H1 (cell line): ENCODE results near the gene YIF1A. TPM values are rescaled to one million over a fixed set of nuclear protein-coding genes. Genes with fewer than 3 reads are reported as not detected.

Experiments
- CTCF ChIA-PET: fragments of 300-600 bp; sonication (Branson Sonifier 250); formaldehyde crosslinking; loops from one replicate; lab custom pipeline; 2021; ENCODE audit not compliant: partially characterized antibody; lab: Charles Lee
- POLR2A ChIA-PET: fragments of 300-600 bp; sonication (Branson Sonifier 250); formaldehyde crosslinking; loops from one replicate; lab custom pipeline; 2021; ENCODE audit warnings: inconsistent platforms; ENCODE audit not compliant: partially characterized antibody; lab: Charles Lee
- DNase-seq, 2 experiments: peaks; one replicate each; pipeline versions ENCODE4 v3.0.0 to v3.0.0-alpha.2; 2010 to 2022; ENCODE audit warnings: low spot score in 2 of 2, low read depth in 1 of 2, mixed read lengths in 1 of 2
- FAIRE-seq: peaks from 2 replicates; lab custom pipeline; 2011; peaks lifted over from hg19 to GRCh38; lab: Jason Lieb, UNC
- H2AFZ ChIP-seq: 2 replicates; pipeline ENCODE4 v1.8.1; 2012; ENCODE audit warnings: low read length, inconsistent platforms
- H2AK5ac ChIP-seq: 2 replicates; pipeline ENCODE4 v1.6.1; 2013; ENCODE audit warnings: low read depth, low read length
- H2BK120ac ChIP-seq: replicated peaks from 2 replicates; pipeline ENCODE3; 2013; ENCODE audit warnings: low read depth, low read length, inconsistent platforms
- H2BK12ac ChIP-seq: 2 replicates; pipeline ENCODE4 v1.6.1; 2013; ENCODE audit warnings: low read depth, low read length
- H2BK15ac ChIP-seq: 2 replicates; pipeline ENCODE4 v1.6.1; 2013; ENCODE audit warnings: low read length
- H2BK20ac ChIP-seq: 2 replicates; pipeline ENCODE4 v1.6.1; 2013; ENCODE audit warnings: low read length
- H2BK5ac ChIP-seq: 2 replicates; pipeline ENCODE4 v1.6.1; 2013; ENCODE audit warnings: low read depth, low read length
- H3K14ac ChIP-seq: 2 replicates; pipeline ENCODE4 v1.6.1; 2013; ENCODE audit warnings: inconsistent platforms; ENCODE audit not compliant: insufficient read length
- H3K18ac ChIP-seq: 2 replicates; pipeline ENCODE4 v1.6.1; 2013; ENCODE audit warnings: low read length; ENCODE audit errors: extremely low read depth
- H3K23ac ChIP-seq: 2 replicates; pipeline ENCODE4 v1.6.1; 2013; ENCODE audit warnings: inconsistent platforms; ENCODE audit not compliant: insufficient read length
- H3K23me2 ChIP-seq: 2 replicates; pipeline ENCODE4 v1.6.1; 2013; ENCODE audit warnings: low read depth, low read length
- H3K27ac ChIP-seq: 2 replicates; pipeline ENCODE4 v1.6.1; 2011; ENCODE audit warnings: low read depth, low read length, inconsistent platforms
- H3K27me3 ChIP-seq, 4 experiments: replicated peaks in 1 of 4; 1 replicate in 1 of 4; 2 replicates in 3 of 4; pipeline versions ENCODE4 v1.6.1 to v1.8.1; 2011 to 2013; ENCODE audit warnings: low read length in 3 of 4, mild to moderate bottlenecking in 3 of 4, inconsistent platforms in 2 of 4, mixed read lengths in 2 of 4, moderate library complexity in 1 of 4; ENCODE audit not compliant: control insufficient read depth in 3 of 4, insufficient read depth in 3 of 4; ENCODE audit errors: extremely low read depth in 1 of 4
- H3K36me3 ChIP-seq, 4 experiments: 2 replicates each; pipeline versions ENCODE4 v1.6.1 to v1.8.1; 2011 to 2013; ENCODE audit warnings: mild to moderate bottlenecking in 4 of 4, low read length in 3 of 4, moderate library complexity in 2 of 4, control low read depth in 1 of 4, inconsistent platforms in 1 of 4; ENCODE audit not compliant: insufficient read depth in 4 of 4, control insufficient read depth in 2 of 4
- H3K4ac ChIP-seq: replicated peaks from 2 replicates; pipeline ENCODE3; 2013; ENCODE audit warnings: low read length, low read depth, mixed read lengths, inconsistent platforms; ENCODE audit not compliant: insufficient read length
- H3K4me1 ChIP-seq, 4 experiments: replicated peaks in 1 of 4; 1 replicate in 1 of 4; 2 replicates in 3 of 4; pipeline versions ENCODE4 v1.6.1 to v1.8.1; 2011 to 2013; ENCODE audit warnings: low read length in 3 of 4, inconsistent platforms in 2 of 4, mixed read lengths in 1 of 4; ENCODE audit not compliant: insufficient read depth in 4 of 4, control insufficient read depth in 3 of 4
- H3K4me2 ChIP-seq, 2 experiments: 2 replicates each; pipeline versions ENCODE4 v1.6.1 to v1.8.1; 2011 to 2013; ENCODE audit warnings: low read depth in 2 of 2, low read length in 2 of 2, control low read depth in 1 of 2, inconsistent platforms in 1 of 2, mild to moderate bottlenecking in 1 of 2; ENCODE audit not compliant: insufficient read depth in 1 of 2
- H3K4me3 ChIP-seq, 4 experiments: fragments of 200-600, 300-600 bp in 1 of 4; sonication (generic), shearing (Covaris generic), sonication (Bioruptor Twin) in 1 of 4; 2 replicates each; pipeline versions ENCODE4 v1.5.1 to v1.8.1; 2011 to 2016; ENCODE audit warnings: low read length in 4 of 4, low read depth in 3 of 4, control low read depth in 2 of 4, inconsistent platforms in 2 of 4, mild to moderate bottlenecking in 2 of 4, mixed read lengths in 1 of 4, moderate library complexity in 1 of 4; ENCODE audit not compliant: insufficient read depth in 2 of 4; ENCODE audit errors: extremely low read depth in 1 of 4
- H3K56ac ChIP-seq: replicated peaks from 2 replicates; pipeline ENCODE3; 2013; ENCODE audit warnings: low read depth, mild to moderate bottlenecking, mixed read lengths, low read length, inconsistent platforms; ENCODE audit not compliant: insufficient read length
- H3K79me1 ChIP-seq: 2 replicates; pipeline ENCODE4 v1.6.1; 2013; ENCODE audit warnings: low read depth, low read length, control low read depth
- H3K79me2 ChIP-seq, 2 experiments: 2 replicates each; pipeline versions ENCODE4 v1.6.1 to v1.8.1; 2012 to 2013; ENCODE audit warnings: low read length in 2 of 2, mild to moderate bottlenecking in 2 of 2, inconsistent platforms in 1 of 2; ENCODE audit not compliant: insufficient read depth in 2 of 2, control insufficient read depth in 1 of 2
- H3K9ac ChIP-seq, 4 experiments: replicated peaks in 1 of 4; 1 replicate in 1 of 4; 2 replicates in 3 of 4; pipeline versions ENCODE4 v1.6.1 to v1.8.1; 2011 to 2013; ENCODE audit warnings: low read depth in 3 of 4, low read length in 3 of 4, control low read depth in 2 of 4, mild to moderate bottlenecking in 2 of 4, moderate library complexity in 2 of 4, inconsistent platforms in 1 of 4; ENCODE audit errors: extremely low read depth in 1 of 4
- H3K9me3 ChIP-seq, 2 experiments: 2 replicates each; pipeline versions ENCODE4 v1.6.1 to v1.8.1; 2012 to 2013; ENCODE audit warnings: mild to moderate bottlenecking in 2 of 2, moderate library complexity in 2 of 2, control low read depth in 1 of 2, inconsistent platforms in 1 of 2, low read depth in 1 of 2, low read length in 1 of 2, mixed read lengths in 1 of 2; ENCODE audit not compliant: insufficient read depth in 2 of 2
- H4K20me1 ChIP-seq, 2 experiments: replicated peaks in 1 of 2; 2 replicates each; pipeline versions ENCODE3 to v1.8.1; 2011 to 2013; ENCODE audit warnings: inconsistent platforms in 2 of 2, low read length in 2 of 2, mild to moderate bottlenecking in 1 of 2; ENCODE audit not compliant: insufficient read depth in 2 of 2, control insufficient read depth in 1 of 2
- H4K5ac ChIP-seq: 2 replicates; pipeline ENCODE4 v1.6.1; 2013; ENCODE audit warnings: low read length, low read depth, mixed read lengths, inconsistent platforms; ENCODE audit not compliant: insufficient read length
- H4K8ac ChIP-seq: 2 replicates; pipeline ENCODE4 v1.8.0; 2013; ENCODE audit warnings: mild to moderate bottlenecking, moderate library complexity, low read length, inconsistent platforms; ENCODE audit not compliant: insufficient read depth; ENCODE audit errors: extremely low read depth
- H4K91ac ChIP-seq: replicated peaks from 2 replicates; pipeline ENCODE3; 2013; ENCODE audit warnings: low read length, mixed read lengths, inconsistent platforms; ENCODE audit not compliant: insufficient read length
- CEBPB ChIP-seq: IDR thresholded peaks from 2 replicates; pipeline ENCODE4 v1.6.1; 2012; ENCODE audit warnings: low read depth, low read length
- EZH2 ChIP-seq: fragments of 200-600 bp; sonication (generic); IDR thresholded peaks from 2 replicates; pipeline ENCODE4 v1.7.1; 2012; ENCODE audit warnings: low read depth, mild to moderate bottlenecking, moderate library complexity, low read length, inconsistent platforms; ENCODE audit not compliant: severe bottlenecking
- GABPA ChIP-seq: IDR thresholded peaks from 2 replicates; pipeline ENCODE4 v1.6.1; 2011; ENCODE audit warnings: mild to moderate bottlenecking, low read length, moderate library complexity, borderline replicate concordance; ENCODE audit not compliant: insufficient read depth
- HDAC6 ChIP-seq: IDR thresholded peaks from one replicate; pipeline ENCODE4 v1.7.1; 2012; ENCODE audit warnings: low read depth, mild to moderate bottlenecking, inconsistent platforms, low read length, moderate library complexity
- NRF1 ChIP-seq: IDR thresholded peaks from 2 replicates; pipeline ENCODE4 v1.6.1; 2011; ENCODE audit warnings: mild to moderate bottlenecking, low read depth, low read length, improper control_type of control experiment
- POLR2AphosphoS5 ChIP-seq: IDR thresholded peaks from 2 replicates; pipeline ENCODE4 v1.6.1; 2011; ENCODE audit warnings: low read depth, low read length
- SIRT6 ChIP-seq: IDR thresholded peaks from one replicate; pipeline ENCODE4 v1.7.1; 2012; ENCODE audit warnings: low read length, inconsistent platforms
- SP4 ChIP-seq: IDR thresholded peaks from 2 replicates; pipeline ENCODE4 v1.6.1; 2012; ENCODE audit warnings: low read length, inconsistent platforms
- TAF1 ChIP-seq: IDR thresholded peaks from 2 replicates; pipeline ENCODE4 v1.6.1; 2011; ENCODE audit warnings: mild to moderate bottlenecking, low read depth, low read length
- WGBS, 2 experiments: shearing (Covaris generic) in 1 of 2; methylation state at CpG; one replicate each; pipeline versions ENCODE4 v1.1.6 to v1.1.7; 2013 to 2015; ENCODE audit warnings: low lambda C conversion rate in 2 of 2, mixed read lengths in 2 of 2, inconsistent platforms in 1 of 2, low coverage in 1 of 2, missing lambda C conversion rate in 1 of 2; ENCODE audit not compliant: insufficient replicate concordance in 2 of 2, insufficient coverage in 1 of 2, insufficient read length in 1 of 2; ENCODE audit errors: extremely low coverage in 1 of 2, missing lambda C conversion rate in 1 of 2; 5-methylcytosine and 5-hydroxymethylcytosine counted together
- polyA plus RNA-seq, 7 experiments: library from polyadenylated mRNA; depleted of rRNA in 3 of 7; stranded (reverse) in 5 of 7; unstranded in 2 of 7; fragments of >200 nt in 5 of 7; fragments of 200-250 nt in 2 of 7; gene quantifications; 1 replicate in 5 of 7; 2 replicates in 1 of 7; 4 replicates in 1 of 7; pipeline versions ENCODE4 v1.2.1 to v1.2.3, GENCODE V29; 2011 to 2013; ENCODE audit warnings: missing spikeins in 2 of 7, mixed read lengths in 2 of 7
- total RNA-seq: library from RNA; stranded (reverse); fragmentation: NEBNext Ultra II Directional; extraction: Animal tissue kit (Norgen Biotek cat#: 25700); gene quantifications from 2 replicates; pipeline ENCODE4 v1.2.1, GENCODE V29; 2021

The YIF1A gene
- total and polyA plus RNA-seq, 2 of the 8 experiments (the other 6 are each of a cell fraction or from before 2014, with no cell fraction given): 70.1 to 178 TPM

DNA sequence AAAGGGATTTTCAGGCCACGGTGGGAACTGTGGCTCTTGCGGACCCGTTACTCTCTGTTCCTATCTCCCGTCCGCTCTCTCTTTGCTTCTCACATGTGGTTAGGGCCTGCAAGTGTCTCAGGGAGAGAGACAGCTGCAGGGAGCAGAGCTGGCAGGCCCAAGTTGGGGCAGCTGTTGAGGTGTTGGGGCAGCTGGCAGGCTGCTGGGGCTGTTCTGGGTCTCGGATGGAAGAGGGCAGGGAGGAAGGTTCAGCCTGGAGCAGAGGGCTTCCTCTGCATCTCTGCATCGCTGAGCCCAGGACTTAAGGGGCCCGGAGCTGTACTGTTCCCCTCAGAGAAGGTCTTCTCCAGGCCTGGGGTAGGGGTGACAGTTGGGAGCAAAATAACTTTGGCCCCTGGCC lies 13.5 kb downstream of the YIF1A start:
- H3K27me3 ChIP-seq: peaks cover 0 to 4% (median under 1%) of the 10 kb centered on the region in 4 experiments; a peak in 2 of 7 replicates
- H3K14ac ChIP-seq: no peak overlapping the region
- no peaks in the 10 kb centered on the region for H3K9me3 ChIP-seq
- no peak overlapping the region for H2AFZ ChIP-seq
- H3K4me1 ChIP-seq: peaks cover 0 to 12% (median 3%) of the 10 kb centered on the region in 4 experiments; a peak in 5 of 7 replicates
- H4K91ac ChIP-seq: no peak overlapping the region
- ChIA-PET POLR2A (interaction anchor here (1.2 kb wide), 1 partner anchor 11 kb away, joined by 3 read pairs; no protein-coding TSS in a partner anchor), CTCF (interaction anchor here (1.5 kb wide), 1 partner anchor 37 kb away, joined by 4 read pairs; no protein-coding TSS in a partner anchor)
- no peak overlapping the region for H3K4ac ChIP-seq
- no peak overlapping the region for H2AK5ac ChIP-seq
- FAIRE-seq (no peak), DNase-seq (no peak)
- no peak overlapping the region for H3K4me2 ChIP-seq
- WGBS, 2 experiments: 91% methylated on average over 8 of the region's 8 CpGs; no CpG with 5 or more reads in 1 of the 2 experiments
- TF ChIP-seq HDAC6 (no peak), SIRT6 (no peak), EZH2 (no peak), POLR2AphosphoS5 (no peak), NRF1 (no peak), SP4 (no peak), CEBPB (no peak), GABPA (no peak), TAF1 (no peak)
- H2BK120ac ChIP-seq: no peak overlapping the region
- H2BK5ac ChIP-seq: no peak overlapping the region
- peaks cover 0 to 6% of the 10 kb centered on the region in 2 experiments; a peak in 1 of 4 replicates for H3K79me2 ChIP-seq
- no peak overlapping the region for H3K56ac ChIP-seq
- H3K9ac ChIP-seq: no peak overlapping the region
- H3K4me3 ChIP-seq: no peak overlapping the region
- no peak overlapping the region for H4K5ac ChIP-seq
- no peak overlapping the region for H4K8ac ChIP-seq
- peaks cover 4% of the 10 kb centered on the region; the same call in 1 of the 2 replicates for H3K23me2 ChIP-seq
- no peak overlapping the region for H2BK15ac ChIP-seq
- H3K23ac ChIP-seq: no peak overlapping the region
- no peak overlapping the region for H3K18ac ChIP-seq
- H3K36me3 ChIP-seq: peaks cover 4 to 32% (median 15%) of the 10 kb centered on the region in 4 experiments
- no peak overlapping the region for H2BK12ac ChIP-seq
- no peak overlapping the region for H2BK20ac ChIP-seq
- H3K79me1 ChIP-seq: peaks cover 5% of the 10 kb centered on the region; the same call in 1 of the 2 replicates
- H4K20me1 ChIP-seq: peaks cover 0 to 6% of the 10 kb centered on the region in 2 experiments
- no peak overlapping the region for H3K27ac ChIP-seq
